Ramos (cell line): Measurements from ENCODE around the gene GNG4.
"Not testable (repeated sequence)": the region's sequence is repeated elsewhere in the genome, so short reads cannot be mapped to it uniquely, and the experiment has no call there.

Experiments
- in situ Hi-C: fragments of 300-500 bp; cut with MboI; formaldehyde crosslinking; loops from one replicate; pipeline ENCODE4 v1.14.3; 2022; ENCODE audit warnings: low sequenced_read_pairs; ENCODE audit not compliant: unreplicated experiment

The GNG4 gene

GRCh38 chr1:235628316-235629005, 21.1 kb downstream of the GNG4 start:
- in situ Hi-C loops, result no loop called here

GRCh38 chr1:235625831-235626230, 23.8 kb downstream of the GNG4 start:
- in situ Hi-C loops, result no loop called here

GRCh38 chr1:235625340-235625739, 24.2 kb downstream of the GNG4 start:
- in situ Hi-C loops, result no loop called here

GRCh38 chr1:235624721-235625333, 24.8 kb downstream of the GNG4 start:
- in situ Hi-C loops, result no loop called here

- in situ Hi-C loops, result no loop called here
These were observed 26.4 kb downstream of the GNG4 start for GRCh38 chr1:235622936-235623779.

- in situ Hi-C loops, result not testable (repeated sequence)
These were observed 30.4 kb downstream of the GNG4 start for GRCh38 chr1:235619149-235619548.

GRCh38 chr1:235617808-235618207, 31.8 kb downstream of the GNG4 start:
- in situ Hi-C loops, result no loop called here

GRCh38 chr1:235617140-235617539, 32.4 kb downstream of the GNG4 start:
- in situ Hi-C loops, result no loop called here

- in situ Hi-C loops, result no loop called here
These were observed 35.1 kb downstream of the GNG4 start for GRCh38 chr1:235614442-235614954.

- in situ Hi-C loops, result no loop called here
These were observed 36.0 kb downstream of the GNG4 start for GRCh38 chr1:235613602-235614001.

GRCh38 chr1:235612761-235613160, 36.8 kb downstream of the GNG4 start:
- in situ Hi-C loops, result no loop called here

- in situ Hi-C loops, result no loop called here
These were observed 39.4 kb downstream of the GNG4 start for GRCh38 chr1:235610157-235610556.

GRCh38 chr1:235608278-235608677, 41.3 kb downstream of the GNG4 start:
- in situ Hi-C loops, result no loop called here

GRCh38 chr1:235607284-235607683, 42.3 kb downstream of the GNG4 start:
- in situ Hi-C loops, result no loop called here

GRCh38 chr1:235601104-235601503, 48.5 kb downstream of the GNG4 start:
- in situ Hi-C loops, result no loop called here

- in situ Hi-C loops, result no loop called here
These were observed 50.0 kb downstream of the GNG4 start for GRCh38 chr1:235599536-235599935.

- in situ Hi-C loops, result no loop called here
These were observed 51.6 kb downstream of the GNG4 start for GRCh38 chr1:235597867-235598553.

- in situ Hi-C loops, result no loop called here
These were observed 54.5 kb downstream of the GNG4 start for GRCh38 chr1:235595079-235595478.

- in situ Hi-C loops, result not testable (repeated sequence)
These were observed 55.2 kb downstream of the GNG4 start for GRCh38 chr1:235594281-235594895.

- in situ Hi-C loops, result no loop called here
These were observed 60.6 kb downstream of the GNG4 start for GRCh38 chr1:235588916-235589515.
